ENCODE data around the gene GCHFR. TPM values are rescaled to one million over a fixed set of nuclear protein-coding genes. Genes with fewer than 3 reads are reported as not detected.
A peak's percentile ranks its signal among the peaks of the same experiment; 100 is the strongest.

GCHFR gene
- total RNA-seq, 1 experiment from 2014 or later = 8.2 TPM

DNA sequence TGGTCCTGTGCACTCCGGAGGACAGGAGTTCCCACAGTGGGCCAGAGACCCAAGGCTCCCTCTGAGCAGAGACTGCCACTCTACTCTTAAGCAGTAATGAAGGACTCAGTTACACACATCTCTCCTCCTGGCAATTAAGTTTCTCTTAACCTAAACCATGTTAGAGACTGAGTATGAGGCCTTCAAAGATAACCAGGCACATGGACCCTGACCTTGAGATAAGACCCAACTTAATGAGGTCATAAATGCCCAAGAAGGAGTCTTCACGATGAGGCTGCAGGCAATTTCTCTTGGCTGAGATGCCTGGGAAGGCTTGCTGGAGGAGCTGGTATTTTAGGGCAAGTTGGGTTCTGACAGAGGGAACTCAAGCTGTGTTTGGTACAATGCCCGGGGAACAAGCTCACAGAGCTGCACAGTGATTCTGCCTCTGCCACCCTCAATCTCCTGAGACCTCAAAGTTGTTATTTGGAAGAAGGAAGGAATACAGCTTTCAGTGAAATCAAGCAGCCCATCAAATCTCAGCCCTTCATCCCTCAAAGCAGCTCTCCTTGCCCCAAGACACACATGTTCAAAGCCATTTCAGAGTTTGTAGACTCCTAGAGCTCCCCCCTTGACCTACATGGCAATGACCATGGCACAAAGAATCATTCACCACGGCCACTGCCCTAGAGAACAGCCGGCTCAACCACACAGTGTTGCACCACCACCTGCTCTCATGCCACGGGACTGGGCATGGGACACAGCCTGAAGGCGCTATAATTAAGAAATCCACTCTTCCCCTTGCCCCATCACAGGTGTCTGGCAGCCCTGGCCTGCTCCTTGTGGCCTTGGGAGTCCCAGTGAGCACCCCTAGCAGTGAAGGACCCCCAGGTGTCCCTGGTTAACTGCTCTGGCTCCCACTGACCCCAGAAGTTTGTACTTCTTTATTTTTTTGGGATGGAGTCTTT, 15.9 kb upstream of the GCHFR start:
- DNase-seq (ENCODE audit: unreplicated experiment) = peak; percentile 44
- no TSS peak for BruUV-seq (replicated peaks)
- ChIA-PET CTCF (interaction anchor here (0.6 to 4.3 kb wide), 15 partner anchors 17 to 242 kb away, joined by 3 to 27 read pairs (median 4); partner anchors contain the start of gene C15orf62), POLR2A (interaction anchor here (0.6 to 3.8 kb wide), 6 partner anchors 18 to 1204 kb away, joined by 3 to 12 read pairs (median 5); partner anchors contain the start of genes C15orf62 and SPINT1)
- H3K27me3 Mint-ChIP-seq (ENCODE audit: insufficient read depth, unreplicated experiment) = no peaks in the 10 kb centered on the region
- peak overlapping the region; percentile 44 for H3K27ac Mint-ChIP-seq (ENCODE audit: low read depth, unreplicated experiment)
- H3K4me3 Mint-ChIP-seq (ENCODE audit: unreplicated experiment) = no peak overlapping the region
- no peaks in the 10 kb centered on the region for H3K9me3 Mint-ChIP-seq (ENCODE audit: unreplicated experiment)
- peaks cover 7% of the 10 kb centered on the region for H3K4me1 Mint-ChIP-seq (ENCODE audit: insufficient read depth, unreplicated experiment)
- TF ChIP-seq, protein P1, sequence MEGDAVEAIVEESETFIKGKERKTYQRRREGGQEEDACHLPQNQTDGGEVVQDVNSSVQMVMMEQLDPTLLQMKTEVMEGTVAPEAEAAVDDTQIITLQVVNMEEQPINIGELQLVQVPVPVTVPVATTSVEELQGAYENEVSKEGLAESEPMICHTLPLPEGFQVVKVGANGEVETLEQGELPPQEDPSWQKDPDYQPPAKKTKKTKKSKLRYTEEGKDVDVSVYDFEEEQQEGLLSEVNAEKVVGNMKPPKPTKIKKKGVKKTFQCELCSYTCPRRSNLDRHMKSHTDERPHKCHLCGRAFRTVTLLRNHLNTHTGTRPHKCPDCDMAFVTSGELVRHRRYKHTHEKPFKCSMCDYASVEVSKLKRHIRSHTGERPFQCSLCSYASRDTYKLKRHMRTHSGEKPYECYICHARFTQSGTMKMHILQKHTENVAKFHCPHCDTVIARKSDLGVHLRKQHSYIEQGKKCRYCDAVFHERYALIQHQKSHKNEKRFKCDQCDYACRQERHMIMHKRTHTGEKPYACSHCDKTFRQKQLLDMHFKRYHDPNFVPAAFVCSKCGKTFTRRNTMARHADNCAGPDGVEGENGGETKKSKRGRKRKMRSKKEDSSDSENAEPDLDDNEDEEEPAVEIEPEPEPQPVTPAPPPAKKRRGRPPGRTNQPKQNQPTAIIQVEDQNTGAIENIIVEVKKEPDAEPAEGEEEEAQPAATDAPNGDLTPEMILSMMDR (IDR thresholded peaks at IDR 0.05; ENCODE audit: unreplicated experiment) = no peak
- intact Hi-C loops (cut with micrococcal nuclease) = loop anchor here (2.0 to 5.0 kb wide), 2 partner anchors 21 to 109 kb away; partner anchors contain the start of gene C15orf62
- H3K36me3 Mint-ChIP-seq (ENCODE audit: insufficient read depth, unreplicated experiment) = peaks cover 39% of the 10 kb centered on the region

DNA sequence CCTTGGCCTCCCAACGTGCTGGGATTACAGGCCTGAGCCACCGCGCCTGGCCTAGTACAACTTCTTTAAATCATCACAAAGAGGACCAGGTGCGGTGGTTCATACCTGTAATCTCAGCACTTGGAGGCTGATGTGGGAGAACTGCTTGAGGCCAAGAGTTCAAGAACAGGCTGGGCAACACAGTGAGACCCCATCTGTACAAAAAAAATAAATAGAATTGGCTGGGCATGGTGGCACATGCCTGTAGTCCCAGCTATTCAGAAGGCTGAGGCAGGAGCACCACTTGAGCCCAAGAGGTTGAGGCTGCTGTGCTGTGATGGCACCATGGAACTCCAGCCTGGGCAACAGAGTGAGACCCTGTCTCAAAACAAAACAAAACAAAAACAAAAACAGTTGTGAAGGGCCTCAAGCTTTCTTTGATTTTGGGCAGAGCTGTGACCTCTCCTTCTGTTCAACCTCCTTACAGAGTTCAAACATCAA, 14.7 kb upstream of the GCHFR start:
- POLR2A ChIA-PET = interaction anchor here (3.8 kb wide), 1 partner anchor 21 kb away, joined by 12 read pairs; the partner anchor contains the start of gene C15orf62
- Mint-ChIP-seq H3K36me3 (ENCODE audit: insufficient read depth, unreplicated experiment) (peaks cover 27% of the 10 kb centered on the region), H3K4me1 (ENCODE audit: insufficient read depth, unreplicated experiment) (peaks cover 2% of the 10 kb centered on the region), H3K4me3 (ENCODE audit: unreplicated experiment) (no peak overlapping the region), H3K27me3 (ENCODE audit: insufficient read depth, unreplicated experiment) (no peaks in the 10 kb centered on the region), H3K9me3 (ENCODE audit: unreplicated experiment) (no peaks in the 10 kb centered on the region), H3K27ac (ENCODE audit: low read depth, unreplicated experiment) (no peak overlapping the region)
- intact Hi-C loops (cut with micrococcal nuclease) = loop anchor here (5.0 kb wide), 1 partner anchor 108 kb away; no protein-coding TSS in a partner anchor
- no TSS peak for BruUV-seq (replicated peaks)
- no peak for DNase-seq (ENCODE audit: unreplicated experiment)
- TF ChIP-seq, protein P1 (IDR thresholded peaks at IDR 0.05; ENCODE audit: unreplicated experiment) = no peak
- CTCF ChIA-PET = interaction anchor here (0.6 to 4.3 kb wide), 2 partner anchors 33 to 139 kb away, joined by 3 to 27 read pairs; no protein-coding TSS in a partner anchor

DNA sequence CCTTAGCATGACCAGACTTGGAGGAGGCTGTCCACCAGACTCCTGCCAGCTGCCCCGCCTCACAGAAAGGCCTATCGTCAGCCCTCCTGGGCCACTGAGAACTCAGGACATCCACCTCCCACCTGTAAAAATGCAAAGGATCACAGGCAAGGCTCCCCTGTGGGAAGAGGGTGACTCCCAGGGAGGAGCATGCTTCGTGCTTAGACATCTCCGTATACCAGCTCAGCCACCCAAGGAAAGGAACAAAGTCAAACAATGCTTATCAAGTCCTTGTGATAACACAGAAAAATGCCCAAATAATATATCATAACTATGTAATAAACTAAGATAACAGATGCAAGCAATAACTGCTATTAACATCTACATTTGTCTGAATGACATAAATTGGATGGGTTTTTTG, 13.0 kb upstream of the GCHFR start:
- POLR2A ChIA-PET = no interaction called here
- BruUV-seq (replicated peaks) = no TSS peak
- Mint-ChIP-seq H3K27me3 (ENCODE audit: insufficient read depth, unreplicated experiment) (no peaks in the 10 kb centered on the region), H3K4me1 (ENCODE audit: insufficient read depth, unreplicated experiment) (no peaks in the 10 kb centered on the region), H3K36me3 (ENCODE audit: insufficient read depth, unreplicated experiment) (peaks cover 22% of the 10 kb centered on the region), H3K27ac (ENCODE audit: low read depth, unreplicated experiment) (no peak overlapping the region), H3K9me3 (ENCODE audit: unreplicated experiment) (no peaks in the 10 kb centered on the region), H3K4me3 (ENCODE audit: unreplicated experiment) (no peak overlapping the region)
- TF ChIP-seq, protein P1 (IDR thresholded peaks at IDR 0.05; ENCODE audit: unreplicated experiment) = no peak
- CTCF ChIA-PET = interaction anchor here (0.8 to 2.1 kb wide), 3 partner anchors 26 to 144 kb away, joined by 3 to 6 read pairs (median 5); no protein-coding TSS in a partner anchor
- intact Hi-C loops (cut with micrococcal nuclease) = no loop called here
- no peak for DNase-seq (ENCODE audit: unreplicated experiment)

DNA sequence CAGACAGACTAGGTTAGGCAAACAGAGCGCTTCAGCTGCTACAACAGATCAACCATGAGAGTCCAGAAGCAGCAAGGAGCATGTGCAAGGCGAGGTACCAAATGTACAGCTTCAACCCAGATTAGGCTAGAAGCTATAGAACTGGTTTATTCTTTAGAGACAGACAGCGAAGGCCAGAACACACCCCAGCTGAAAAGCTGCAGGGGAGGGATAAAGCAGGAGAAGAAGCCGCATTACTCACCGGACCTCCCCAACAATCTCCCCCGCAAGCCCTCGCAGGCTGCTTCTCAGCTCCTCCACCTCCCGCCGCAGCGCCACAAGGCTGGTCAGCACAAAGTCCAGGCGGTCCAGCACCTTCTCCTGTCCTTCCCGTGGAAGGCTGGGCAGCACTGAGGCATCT, 12.1 kb upstream of the GCHFR start:
- ChIA-PET CTCF (interaction anchor here (0.7 to 2.1 kb wide), 4 partner anchors 15 to 246 kb away, joined by 3 to 6 read pairs (median 4); no protein-coding TSS in a partner anchor), POLR2A (interaction anchor here (0.6 to 1.5 kb wide), 3 partner anchors 8 to 347 kb away, joined by 3 to 4 read pairs (median 3); no protein-coding TSS in a partner anchor)
- no peak for DNase-seq (ENCODE audit: unreplicated experiment)
- TF ChIP-seq, protein P1 (IDR thresholded peaks at IDR 0.05; ENCODE audit: unreplicated experiment) = no peak
- H3K27me3 Mint-ChIP-seq (ENCODE audit: insufficient read depth, unreplicated experiment) = no peaks in the 10 kb centered on the region
- no TSS peak for BruUV-seq (replicated peaks)
- H3K9me3 Mint-ChIP-seq (ENCODE audit: unreplicated experiment) = no peaks in the 10 kb centered on the region
- intact Hi-C loops (cut with micrococcal nuclease) = no loop called here
- no peaks in the 10 kb centered on the region for H3K4me1 Mint-ChIP-seq (ENCODE audit: insufficient read depth, unreplicated experiment)
- peaks cover 22% of the 10 kb centered on the region for H3K36me3 Mint-ChIP-seq (ENCODE audit: insufficient read depth, unreplicated experiment)
- no peak overlapping the region for H3K4me3 Mint-ChIP-seq (ENCODE audit: unreplicated experiment)
- no peak overlapping the region for H3K27ac Mint-ChIP-seq (ENCODE audit: low read depth, unreplicated experiment)

All from MCF 10A (cell line).